HPDE6-E6E7 (cell line): ENCODE results near the gene WNT7B.

ENCODE experiments used
- DNase-seq: peaks from one replicate; pipeline ENCODE4 v3.0.0; 2011; ENCODE audit warnings: missing footprints; ENCODE audit errors: extremely low spot score

Gene WNT7B

DNA sequence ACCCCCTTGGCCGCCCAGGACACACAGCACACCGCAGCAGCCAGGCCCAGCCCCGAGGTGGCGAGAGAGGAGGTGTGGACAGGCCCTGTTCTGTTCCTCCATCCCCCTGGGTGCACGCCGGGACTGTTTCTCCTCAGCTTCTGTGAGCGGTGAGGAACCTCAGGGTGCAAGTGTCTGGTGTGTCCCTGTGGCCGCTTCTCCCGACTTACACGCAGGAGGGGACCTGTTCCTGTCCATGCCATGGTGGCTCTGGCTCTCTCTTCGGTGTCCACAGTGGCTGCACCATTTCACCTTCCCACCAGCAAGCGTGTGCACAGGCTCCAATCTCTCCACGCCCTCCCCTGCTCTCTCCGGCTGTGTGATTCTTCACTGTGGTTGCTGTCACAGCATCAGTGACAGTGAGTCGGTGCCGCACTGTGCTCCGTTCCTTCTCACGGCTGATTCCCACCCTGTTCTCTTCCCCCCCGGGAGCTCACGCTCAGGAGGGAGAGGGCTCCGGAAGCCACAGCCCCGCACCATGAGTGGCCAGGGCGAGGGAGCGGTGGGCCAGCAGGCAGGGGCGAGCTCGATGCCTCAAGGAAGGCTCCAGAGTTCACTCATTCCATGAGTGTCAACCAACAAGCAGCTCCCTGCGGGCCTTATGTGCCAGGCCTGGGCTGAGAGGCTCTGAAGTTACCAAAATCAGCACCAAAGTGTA lies 18.6 kb upstream of the WNT7B start:
- no peak for DNase-seq

DNA sequence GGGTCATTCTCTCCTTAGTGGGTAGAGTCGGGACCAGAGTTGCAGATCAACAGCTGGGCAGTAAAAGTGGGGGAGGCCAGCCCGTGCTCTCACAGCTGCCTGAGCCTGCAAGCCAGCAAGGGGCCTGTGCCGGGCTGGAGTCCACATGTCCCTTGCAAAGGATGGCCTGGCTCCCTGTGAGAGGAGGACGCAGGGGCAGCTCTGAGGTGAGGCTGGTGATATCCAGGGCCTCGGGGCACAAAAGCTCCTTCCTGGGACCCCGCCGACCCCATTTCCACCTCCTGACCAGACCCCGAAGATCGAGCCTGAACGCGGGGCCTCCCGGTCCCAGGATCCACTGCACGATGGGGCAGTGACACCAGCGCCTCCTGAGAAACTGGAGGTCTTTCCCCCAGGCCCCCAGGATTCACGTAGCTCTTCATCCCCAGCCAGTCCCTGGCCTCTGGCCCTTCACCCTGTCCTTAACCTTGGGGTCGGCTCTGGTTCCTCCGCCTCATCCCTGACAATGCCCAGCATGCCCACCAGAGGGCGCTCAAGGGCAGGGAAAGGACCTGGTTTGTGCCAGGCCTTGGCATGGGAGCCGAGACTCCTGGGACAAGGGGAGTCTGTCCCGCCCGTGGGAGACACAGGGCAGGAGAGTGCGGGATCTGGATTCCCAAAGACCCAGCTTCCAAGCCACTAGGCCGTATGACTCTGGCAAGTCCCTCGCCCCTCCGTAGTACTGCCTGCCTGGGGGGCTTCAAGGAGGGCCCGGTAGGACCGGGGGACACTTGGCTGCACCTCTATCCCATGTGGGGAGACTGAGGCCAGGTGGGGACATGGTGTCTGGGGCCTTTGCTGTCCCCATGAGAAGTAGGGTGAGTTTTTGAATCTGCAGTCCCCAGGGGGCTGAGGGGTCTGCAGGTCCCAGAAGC lies 17.8 kb upstream of the WNT7B start:
- peak; percentile 70 for DNase-seq

DNA sequence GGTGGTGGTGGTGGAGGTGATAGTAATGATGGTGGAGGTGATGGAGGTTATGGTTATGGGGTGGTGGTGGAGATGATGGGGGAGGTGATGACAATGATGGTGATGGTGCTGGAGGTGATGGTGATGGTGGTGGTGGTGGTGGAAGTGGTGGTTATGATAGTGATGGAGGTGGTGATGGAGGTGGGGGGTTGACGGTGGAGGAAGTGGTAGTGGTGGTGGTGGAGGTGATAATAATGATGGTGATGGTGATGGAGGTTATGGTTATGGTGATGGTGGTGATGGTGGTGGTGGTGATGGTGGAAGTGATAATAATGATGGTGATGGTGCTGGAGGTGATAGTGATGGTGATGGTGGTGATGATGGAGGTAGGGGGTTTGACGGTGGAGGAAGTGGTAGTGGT lies 16.9 kb upstream of the WNT7B start:
- DNase-seq: no peak

DNA sequence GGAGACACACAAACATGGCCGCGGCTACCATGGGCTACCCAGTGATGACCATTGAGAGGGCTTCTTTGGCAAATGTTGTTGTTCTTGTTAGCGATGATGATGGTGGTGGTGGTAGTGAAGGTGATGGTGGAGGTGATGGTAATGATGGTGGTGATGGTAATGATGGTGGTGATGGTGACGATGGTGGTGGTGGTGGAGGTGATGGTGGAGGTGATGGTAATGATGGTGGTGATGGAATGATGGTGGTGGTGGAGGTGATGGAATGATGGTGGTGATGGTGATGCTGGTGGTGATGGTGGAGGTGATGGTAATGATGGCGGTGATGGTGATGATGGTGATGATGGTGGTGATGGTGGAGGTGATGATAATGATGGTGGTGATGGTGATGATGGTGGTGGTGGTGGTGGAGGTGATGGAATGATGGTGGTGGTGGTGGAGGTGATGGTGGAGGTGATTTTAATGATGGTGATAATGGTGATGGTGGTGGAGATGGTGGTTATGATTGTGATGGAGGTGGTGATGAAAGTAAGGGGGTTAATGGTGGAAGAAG lies 16.3 kb upstream of the WNT7B start:
- no peak for DNase-seq

DNA sequence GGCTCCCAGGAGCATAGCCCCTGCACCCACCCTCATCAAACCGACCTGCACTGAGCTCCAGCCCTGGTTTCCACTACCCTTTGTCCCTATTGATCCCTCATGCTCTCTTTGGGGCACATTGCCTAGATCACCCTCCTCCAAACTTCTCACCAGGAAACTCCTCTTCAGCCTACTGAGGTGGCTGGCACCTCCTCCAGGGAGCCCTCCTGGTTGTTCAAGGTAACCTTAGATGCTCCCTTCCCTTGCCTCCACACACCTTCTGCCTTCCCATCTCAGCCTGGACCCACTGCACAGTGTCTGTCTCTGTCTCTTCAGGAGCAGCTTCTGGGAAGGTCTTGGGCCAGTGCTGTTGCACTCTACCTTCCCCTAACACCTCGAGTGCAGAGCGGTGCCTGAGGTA lies 15.8 kb upstream of the WNT7B start:
- no peak for DNase-seq

- no peak for DNase-seq
Observed at GRCh38 chr22:45991098-45991497, 14.1 kb upstream of the WNT7B start.

DNA sequence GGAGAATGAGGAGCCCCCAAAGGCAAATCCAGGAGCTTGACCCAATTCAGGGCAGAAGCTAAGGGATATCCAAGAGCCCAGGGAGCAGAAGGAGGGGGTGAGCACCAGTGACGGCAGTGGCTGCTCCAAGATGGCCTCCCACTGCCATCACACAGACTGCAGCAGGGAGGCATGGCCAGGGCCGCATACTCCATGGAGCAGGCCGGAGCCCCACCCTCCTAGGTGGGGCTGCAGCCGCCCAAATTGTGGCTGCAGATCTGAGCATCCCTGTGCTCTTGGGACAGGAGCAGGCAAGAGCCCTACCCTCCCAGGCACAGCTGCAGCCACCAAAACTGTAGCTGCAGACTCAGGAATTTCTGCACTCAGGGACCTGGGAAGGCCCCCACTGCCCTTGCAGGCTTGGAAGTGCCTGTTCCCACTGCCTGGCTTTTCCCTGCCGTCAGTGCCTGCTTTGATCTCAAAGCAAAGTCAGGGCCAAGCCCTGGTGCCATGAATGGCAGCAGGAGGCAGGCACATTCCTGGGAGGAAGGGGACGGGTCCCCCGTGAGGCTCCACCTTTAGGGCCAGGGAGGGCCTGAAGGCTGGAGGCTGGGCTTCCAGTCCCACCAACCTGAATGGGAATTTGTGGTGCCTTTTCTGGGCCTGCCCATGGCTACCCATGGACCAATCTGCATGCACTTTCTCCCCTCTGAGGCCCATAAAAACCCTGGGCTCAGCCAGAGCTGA lies 10.3 kb upstream of the WNT7B start:
- no peak for DNase-seq

DNA sequence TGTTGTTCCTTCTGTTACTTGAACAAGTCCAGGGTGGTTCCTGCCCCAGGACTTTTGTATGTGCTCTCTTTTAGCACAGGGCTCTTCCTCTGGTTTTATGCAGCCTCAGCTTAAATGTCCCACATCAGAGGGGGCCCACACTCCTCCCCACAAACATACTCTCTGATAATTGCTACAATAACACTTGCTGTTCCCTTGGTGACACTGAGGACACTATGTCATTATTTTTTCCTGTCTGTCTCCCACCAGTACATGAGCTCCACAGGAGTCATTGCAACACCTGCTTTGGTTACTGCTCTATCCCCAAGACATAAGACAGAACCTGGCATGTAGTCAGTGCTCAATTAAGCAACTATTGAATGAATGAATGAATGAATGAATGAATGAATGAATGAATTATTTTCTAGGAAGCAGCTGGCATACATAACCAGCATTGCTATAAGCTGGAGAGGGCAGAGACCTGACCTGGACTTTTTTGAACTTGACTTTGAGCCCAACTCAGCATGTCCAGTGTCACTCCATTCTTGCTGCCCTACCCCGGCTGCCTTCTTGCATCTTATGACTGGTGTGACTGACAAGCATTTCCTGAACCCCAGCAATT lies 7.5 kb upstream of the WNT7B start:
- no peak for DNase-seq

- DNase-seq: no peak
Observed at GRCh38 chr22:45983797-45984196, 6.8 kb upstream of the WNT7B start.

- no peak for DNase-seq
Observed at GRCh38 chr22:45980761-45981160, 3.8 kb upstream of the WNT7B start.

GRCh38 chr22:45980268-45980570 lies 3.3 kb upstream of the WNT7B start:
- DNase-seq: no peak

DNA sequence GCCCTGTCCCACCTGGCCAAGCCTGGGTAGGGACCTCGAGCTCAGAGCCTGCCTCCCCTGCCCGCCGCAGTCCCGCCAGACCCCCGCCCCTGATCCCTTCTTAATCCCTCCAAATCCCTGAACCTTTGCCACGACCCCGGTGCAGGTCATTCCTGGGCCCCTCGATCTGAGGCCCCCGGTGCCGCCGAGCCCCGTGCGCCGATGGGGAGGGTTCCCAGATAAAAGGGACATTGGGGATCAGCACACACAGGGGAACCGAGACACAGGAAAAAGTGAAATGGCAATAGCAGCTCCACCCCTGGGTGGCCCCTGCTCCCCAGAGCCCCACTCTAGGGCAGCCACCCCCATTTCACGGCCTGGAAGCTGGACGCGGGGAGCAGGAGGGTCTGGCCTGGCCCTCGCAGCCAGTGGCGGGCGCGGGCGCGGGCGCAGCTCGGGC lies 1.3 kb upstream of the WNT7B start:
- no peak for DNase-seq

DNA sequence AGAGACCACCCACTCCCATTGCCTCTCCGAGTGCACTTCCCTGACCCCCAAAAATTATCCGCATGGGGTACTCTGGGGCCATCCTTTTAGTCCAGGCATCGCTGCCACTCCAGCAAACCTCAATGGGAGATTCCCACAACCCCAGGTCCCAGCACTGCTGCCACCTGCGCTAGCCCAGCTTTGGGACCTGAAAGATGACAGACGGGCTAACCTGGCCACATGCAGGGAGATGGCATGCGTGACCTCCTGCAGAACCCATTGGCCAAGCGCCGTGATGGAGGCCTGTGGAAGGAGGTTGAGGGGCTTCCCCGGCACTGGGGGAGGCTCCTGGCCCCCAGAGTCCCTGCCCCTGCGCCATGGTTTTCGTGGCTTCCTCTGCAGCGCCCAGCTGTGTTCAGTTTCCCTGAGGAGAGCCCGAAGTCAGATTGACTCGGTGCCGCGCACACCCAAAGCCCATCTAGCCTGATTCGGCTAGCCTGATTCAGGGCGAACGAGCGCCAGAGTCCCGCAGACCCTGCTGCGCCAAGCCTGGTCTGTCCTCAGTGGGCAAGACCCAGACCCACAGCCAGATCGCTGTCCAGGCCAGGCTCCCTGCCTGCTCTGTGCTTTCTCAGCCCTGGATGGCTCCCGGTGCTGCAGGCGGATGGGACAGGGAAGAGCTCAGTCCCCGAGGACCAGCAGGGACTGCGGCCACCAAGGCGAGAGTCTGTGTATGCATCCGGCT lies 751 bp upstream of the WNT7B start:
- no peak for DNase-seq

GRCh38 chr22:45976254-45977002 lies 534 bp downstream of the WNT7B start:
- no peak for DNase-seq

DNA sequence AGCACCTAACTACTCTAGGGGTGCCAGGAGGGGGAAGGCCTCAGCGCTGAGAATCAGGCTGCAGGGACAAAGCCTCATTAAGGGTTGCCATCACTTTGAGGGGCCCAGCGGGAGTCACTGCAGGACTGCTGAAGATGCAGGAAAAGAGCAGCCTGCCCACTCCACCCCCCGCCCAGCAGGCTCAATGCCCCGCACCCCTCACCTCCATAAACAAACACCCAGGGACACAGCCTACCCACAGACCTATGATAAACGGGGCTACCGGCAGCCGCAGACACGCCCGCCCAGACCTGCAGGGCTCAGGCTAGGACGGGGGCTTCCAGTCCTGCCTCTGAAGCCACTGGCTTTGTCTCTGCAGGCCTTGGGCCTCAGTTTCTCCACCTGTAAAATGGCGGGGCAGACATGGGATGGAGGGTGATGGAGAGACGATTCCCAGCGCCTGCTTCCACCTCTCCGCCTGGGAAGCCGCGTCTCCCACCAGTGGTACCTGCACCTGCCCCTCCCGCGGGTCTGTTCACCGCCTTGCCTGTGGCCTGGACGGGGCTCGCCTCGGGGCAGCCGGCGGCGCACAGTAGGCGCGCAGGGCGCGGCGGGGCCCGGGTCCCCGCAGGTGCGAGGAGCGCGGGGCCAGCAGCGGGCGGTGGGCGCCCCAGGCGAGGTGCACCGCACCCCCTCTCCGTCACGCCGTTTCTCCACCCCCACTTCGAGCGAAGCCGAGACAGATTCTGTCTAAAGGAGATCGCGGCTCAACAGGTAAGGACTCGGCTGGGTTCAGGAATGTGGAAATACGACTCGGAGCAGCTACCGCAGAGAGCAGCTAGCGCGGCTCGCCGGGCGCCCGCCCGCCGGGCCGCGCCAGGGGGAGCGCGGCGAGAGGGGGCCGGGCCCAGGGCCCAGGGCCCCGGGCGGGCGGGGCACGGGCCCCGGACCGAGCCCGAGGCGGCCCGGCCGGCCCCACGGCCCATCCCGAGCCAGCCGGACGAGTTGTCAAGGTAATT lies 1.5 kb downstream of the WNT7B start:
- peak; percentile 53 for DNase-seq

GRCh38 chr22:45974498-45974897 lies 2.5 kb downstream of the WNT7B start:
- no peak for DNase-seq

DNA sequence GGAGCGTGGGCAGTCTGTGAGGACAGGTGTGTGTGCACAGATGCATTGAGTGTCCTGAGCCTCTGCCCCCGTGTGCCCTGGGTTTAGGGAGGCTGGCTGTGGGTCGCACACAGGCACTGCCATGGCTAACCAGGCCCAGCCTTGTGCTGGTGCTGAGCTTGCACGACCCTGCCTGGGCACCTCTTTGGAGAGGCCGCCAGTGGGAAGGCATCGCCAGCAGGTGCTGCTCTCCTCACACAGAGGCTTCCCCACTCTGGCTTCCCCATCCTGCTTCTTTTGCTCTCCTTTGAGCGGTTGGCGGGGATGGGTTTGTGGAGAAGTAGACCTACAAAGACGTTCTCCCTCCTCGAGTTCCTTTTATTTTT lies 4.1 kb downstream of the WNT7B start:
- no peak for DNase-seq

- no peak for DNase-seq
Observed at GRCh38 chr22:45972091-45972888, 4.7 kb downstream of the WNT7B start.
